Superior temporal gyrus (tissue), 1 donor: Measurements from ENCODE around the gene CCT5.

Experiments
- DNase-seq: peaks from one replicate; pipeline ENCODE4 v3.0.0-alpha.2; 2016; ENCODE audit errors: extremely low spot score

The CCT5 gene

GRCh38 chr5:10249948-10250805, at the start of gene CCT5:
TSS of gene CCT5 (plus strand) at chr5:10250280. CDS start at chr5:10250341, 61 bp downstream.
- peak; percentile 99 for DNase-seq

DNA sequence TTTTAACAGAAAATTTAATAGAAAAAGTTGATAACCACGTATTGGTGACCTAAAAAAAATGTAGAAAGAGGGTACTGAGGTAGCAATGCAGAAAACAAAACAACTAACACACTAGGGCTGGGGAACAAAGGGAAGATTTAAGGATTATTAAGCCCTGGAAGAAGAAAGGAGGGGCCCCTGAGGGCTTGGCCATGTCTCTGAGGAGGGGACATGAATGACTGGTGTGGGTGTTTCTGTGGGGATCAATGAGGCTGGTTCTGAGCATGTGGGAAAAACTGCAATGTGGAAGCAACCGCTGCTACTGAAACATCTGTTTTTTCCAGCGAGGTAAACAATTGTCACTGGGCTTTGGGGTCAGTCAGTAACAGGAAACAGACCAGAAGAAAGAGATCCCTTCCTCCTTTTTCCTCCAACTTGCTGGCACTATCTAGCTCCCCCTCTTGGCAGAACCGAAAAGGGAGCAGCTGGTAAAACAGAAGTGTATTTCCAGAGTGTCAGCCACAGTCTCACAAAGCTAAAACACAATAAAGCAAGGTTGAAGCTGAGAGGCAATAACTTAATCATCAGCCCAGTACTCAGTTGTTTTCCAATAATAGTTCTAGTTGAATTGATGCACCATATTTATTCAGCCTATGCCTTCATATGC, 48.7 kb upstream of the CCT5 start:
- no peak for DNase-seq

- no peak for DNase-seq
Observed at GRCh38 chr5:10202089-10202910, 47.8 kb upstream of the CCT5 start.

DNA sequence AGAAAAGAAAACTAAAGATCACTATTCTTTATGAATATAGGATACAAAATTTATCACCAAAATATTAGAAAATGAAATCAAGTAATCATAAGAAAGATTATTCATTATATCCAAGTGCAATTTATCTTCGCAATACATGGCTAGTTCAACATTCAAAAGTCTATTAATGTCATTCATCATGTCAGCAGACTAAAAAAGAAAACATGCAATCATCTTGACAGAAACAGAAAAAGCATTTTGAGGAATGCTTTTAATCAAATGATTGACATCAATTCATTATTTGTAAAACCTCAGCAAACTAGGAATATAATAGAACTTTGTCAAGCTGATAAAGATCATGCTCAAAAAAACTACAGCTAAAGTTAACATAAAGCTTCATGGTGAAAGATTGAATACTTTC, 41.1 kb upstream of the CCT5 start:
- no peak for DNase-seq

- DNase-seq, result no peak
Observed at GRCh38 chr5:10213316-10213715, 36.8 kb upstream of the CCT5 start.

DNA sequence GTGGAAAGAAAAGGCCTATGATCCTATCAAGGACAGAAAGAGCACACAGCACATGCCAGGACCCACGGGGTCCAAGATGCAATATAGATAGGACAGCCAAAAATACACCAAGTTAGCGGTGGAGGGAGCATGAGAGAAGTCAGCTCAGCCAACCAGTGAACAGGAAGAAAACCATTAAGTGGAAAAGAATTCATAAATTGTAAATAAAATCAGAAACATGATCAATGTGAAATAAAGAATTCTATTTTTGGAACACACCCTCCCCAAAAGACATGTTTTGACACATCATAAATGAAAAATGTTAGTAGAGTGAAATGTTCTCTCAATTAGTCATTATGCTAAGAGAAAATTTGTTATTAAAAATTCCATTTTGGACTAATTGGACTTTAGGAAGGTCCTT, 36.0 kb upstream of the CCT5 start:
- DNase-seq, result no peak

DNA sequence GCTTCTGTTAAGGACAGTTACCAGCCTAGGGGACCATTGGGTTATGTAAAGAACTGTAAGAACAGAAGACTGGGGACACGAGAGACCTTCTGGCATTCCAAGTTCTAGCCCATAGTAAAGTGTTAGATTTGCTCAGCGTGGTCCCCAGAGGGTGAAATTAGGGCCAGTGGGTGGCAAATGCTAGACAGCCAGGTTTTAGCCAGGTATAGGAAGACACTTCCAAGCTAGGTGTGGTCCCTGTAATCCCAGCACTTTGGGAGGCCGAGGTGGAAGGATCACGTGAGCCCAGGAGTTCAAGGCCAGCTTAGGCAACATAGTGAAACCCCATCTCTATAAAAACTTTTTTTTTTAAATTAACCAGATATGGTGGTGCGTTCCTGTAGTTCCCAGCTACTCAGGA, 34.7 kb upstream of the CCT5 start:
- no peak for DNase-seq

DNA sequence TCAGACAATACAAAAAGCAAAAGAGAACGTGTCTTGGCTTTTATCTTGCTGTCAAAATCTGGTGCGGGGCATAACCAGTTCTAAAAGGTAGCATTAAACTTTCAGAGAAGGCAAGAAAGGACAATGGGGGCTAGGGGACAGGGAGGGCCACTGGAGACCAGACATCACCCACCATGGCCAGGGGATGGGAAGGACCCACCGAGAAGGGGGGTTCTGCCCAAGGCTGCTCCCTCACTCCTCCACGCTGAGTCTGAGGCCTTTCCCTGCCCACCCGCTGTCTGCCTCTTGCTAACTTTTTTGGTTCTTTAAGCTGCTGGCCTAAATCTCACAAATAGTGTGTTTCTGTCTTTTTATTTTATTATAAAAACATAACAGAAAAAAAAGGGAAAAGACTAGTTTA, 34.0 kb upstream of the CCT5 start:
- DNase-seq, result no peak

DNA sequence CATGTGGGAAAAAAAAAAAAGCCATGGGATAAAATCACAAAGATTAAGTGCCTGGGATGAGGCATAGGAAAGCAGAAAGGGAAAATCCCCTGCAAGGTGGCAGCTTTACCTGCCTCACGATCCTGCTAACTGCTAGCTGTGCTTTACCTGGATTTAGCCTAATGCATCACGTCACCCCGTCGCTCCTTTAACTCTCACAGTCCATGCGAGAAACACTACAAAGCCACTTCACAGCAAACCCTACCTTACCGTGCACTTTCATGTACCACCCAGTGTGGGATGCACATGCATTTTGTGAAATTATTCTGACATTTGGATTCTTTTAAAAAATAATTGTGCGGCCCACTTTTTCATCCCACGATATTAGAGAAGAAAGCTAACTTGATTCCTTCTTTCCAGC, 31.4 kb upstream of the CCT5 start:
- no peak for DNase-seq

GRCh38 chr5:10219068-10219467, 31.0 kb upstream of the CCT5 start:
- DNase-seq, result no peak

- peak; percentile 26 for DNase-seq
Observed at GRCh38 chr5:10220248-10220647, 29.8 kb upstream of the CCT5 start.

DNA sequence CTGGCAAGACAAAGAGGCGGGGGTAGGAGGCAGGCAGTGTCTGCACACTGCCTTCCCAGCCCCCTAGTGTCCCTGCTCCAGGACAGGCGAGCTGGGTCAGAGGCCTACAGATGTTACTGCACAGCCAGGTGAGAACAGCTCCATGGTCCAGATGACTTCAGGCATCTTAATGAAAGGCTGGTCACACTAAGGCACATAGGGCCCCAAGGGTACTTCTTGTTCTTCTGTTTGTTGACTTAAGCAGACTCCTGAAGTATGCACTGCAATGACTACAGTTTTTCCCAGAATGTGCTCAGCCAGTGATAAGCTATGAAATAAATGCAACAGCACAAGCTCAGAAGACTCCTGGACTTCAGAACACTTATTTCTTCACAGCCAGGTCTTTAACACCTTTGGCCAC, 27.8 kb upstream of the CCT5 start:
- DNase-seq, result no peak

DNA sequence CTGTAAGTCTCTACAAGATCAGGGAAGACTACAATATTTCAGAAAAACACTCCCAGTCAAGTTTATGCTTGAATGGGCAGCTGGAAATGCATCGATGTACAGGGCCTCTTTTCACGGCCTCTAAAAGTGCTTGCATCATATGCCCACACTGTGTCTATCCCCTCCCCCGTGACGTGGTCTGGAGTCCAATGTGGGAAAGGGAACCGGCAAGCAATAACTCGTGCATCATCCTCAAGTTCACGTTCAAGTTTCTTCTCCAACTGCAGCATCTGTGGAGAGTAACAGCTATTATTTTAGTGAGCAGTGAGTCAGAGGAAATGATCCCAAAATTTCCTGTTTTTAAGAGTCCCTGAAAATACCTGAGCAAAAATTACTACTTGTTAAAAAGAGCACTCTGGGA, 22.7 kb upstream of the CCT5 start:
- no peak for DNase-seq

- DNase-seq, result no peak
Observed at GRCh38 chr5:10228288-10228687, 21.8 kb upstream of the CCT5 start.

GRCh38 chr5:10229306-10230048, 20.6 kb upstream of the CCT5 start:
- DNase-seq, result no peak

DNA sequence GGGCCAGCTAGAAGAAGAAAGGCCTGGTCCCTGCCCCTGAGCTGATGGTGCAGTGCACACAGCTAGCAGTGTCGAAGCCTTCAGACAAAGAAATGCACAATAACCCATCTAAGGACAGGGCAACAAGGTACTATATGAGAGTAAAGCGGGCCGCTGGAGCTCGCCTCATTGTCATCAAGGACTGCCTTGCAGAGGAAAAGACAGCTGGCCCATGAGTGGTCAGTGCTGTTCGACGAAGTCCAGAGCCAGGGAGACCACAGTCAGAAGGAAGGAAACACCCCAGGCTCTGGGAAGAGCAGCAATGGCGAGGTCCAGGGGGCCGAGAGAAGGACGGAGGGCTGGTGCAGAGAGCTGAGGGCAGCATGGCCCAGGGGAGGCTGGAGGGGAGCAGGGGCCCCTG, 17.7 kb upstream of the CCT5 start:
- no peak for DNase-seq

- DNase-seq, result no peak
Observed at GRCh38 chr5:10233011-10233410, 17.1 kb upstream of the CCT5 start.

- DNase-seq, result peak; percentile 48
Observed at GRCh38 chr5:10233505-10233904, 16.6 kb upstream of the CCT5 start.

DNA sequence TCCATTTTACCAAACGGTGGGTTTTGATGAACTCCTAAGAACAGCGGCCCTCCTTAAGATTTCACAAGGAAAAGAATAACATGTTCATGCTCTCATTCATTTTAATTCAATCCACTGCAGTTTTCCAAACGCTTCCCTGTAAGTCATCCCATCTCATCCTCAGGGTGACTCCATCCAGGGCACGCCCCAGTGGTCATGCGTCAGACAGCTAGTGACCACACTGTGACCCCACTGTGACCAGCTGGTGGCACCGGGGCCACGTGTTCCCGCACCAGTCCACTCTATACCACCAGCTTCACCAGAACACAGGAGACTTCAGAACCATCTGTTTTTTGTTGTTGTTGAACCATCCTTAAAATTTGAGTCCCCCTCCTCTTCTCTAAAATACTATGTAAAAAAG, 14.7 kb upstream of the CCT5 start:
- DNase-seq, result no peak

DNA sequence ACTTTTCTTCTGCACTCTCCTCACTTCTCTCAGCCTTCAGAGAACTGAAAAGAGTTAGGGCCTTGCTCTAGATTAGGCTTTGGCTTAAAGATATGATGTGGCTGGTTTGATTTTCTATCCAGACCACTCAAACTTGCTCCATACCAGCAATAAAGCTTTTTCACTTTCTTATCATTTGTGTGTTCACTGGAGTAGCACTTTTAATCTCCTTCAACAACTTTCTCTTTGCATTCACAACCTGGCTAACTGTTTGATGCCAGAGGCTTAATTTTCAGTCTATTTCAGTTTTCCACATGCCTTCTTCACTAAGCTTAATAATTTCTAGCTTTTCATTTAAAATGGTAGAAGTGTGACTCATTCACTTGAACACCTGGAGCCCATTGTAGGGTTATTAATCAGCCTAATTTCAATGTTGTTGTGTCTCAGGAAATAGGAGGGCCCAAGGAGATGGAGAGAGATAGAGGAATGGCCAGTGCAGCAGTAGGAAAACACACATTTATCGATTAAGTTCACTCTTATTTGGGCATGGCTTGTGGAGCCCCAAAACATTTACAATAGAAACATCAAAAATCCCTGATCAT, 6.3 kb upstream of the CCT5 start:
- no peak for DNase-seq

- no peak for DNase-seq
Observed at GRCh38 chr5:10244342-10244944, 5.6 kb upstream of the CCT5 start.
